ENCODE measurements around the gene FBXL4.

- TF ChIP-seq CTCF (IDR thresholded peaks at IDR 0.05 in 4 of 5, conservative IDR thresholded peaks at IDR 0.05 in 1 of 5) (no peak), POLR2A (IDR thresholded peaks at IDR 0.05) (no peak)
These were observed 38.5 kb downstream of the FBXL4 start for GRCh38 chr6:98909236-98909635.

Data from gastrocnemius medialis (tissue), 4 donors.